ENCODE data around the gene FRAT1.

DNA sequence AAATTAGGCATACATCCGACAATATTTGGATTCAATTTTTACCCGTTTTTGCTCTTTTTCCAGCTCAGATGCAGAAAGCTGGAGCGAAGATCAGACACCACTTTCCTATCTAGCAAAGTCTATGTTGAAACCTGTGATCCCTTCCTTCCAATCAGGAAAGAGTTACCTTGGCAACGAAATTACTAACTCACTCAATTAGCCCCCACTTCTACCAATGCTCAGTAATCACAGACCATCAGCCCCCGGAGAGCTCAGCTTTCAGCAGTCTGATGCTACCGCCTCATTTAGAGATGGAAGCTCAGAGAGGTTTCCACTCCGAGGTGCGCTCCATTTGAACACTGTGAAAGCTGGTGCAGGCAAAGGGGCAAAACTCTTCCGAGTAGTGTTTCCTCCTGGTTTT is 6.7 kb downstream of the FRAT1 start:
- no peak for TF ChIP-seq AKNA (CRISPR knock-in tag; IDR thresholded peaks at IDR 0.05; ENCODE audit: borderline replicate concordance)
- no peak for TF ChIP-seq BHLHE40 (IDR thresholded peaks at IDR 0.05; ENCODE audit: low read length)
- no peak for TF ChIP-seq HNRNPH1 (optimal IDR thresholded peaks at IDR 0.05; ENCODE audit: low read depth, low read length)
- TF ChIP-seq ZFX (CRISPR knock-in tag; IDR thresholded peaks at IDR 0.05; ENCODE audit: low read depth), result no peak
- TF ChIP-seq TAF1 (CRISPR knock-in tag; IDR thresholded peaks at IDR 0.05), result no peak
- TF ChIP-seq CEBPZ (IDR thresholded peaks at IDR 0.05; ENCODE audit: low read length), result no peak
- TF ChIP-seq TEAD2 (CRISPR knock-in tag; IDR thresholded peaks at IDR 0.05), result no peak
- TF ChIP-seq ZNF180 (CRISPR knock-in tag; IDR thresholded peaks at IDR 0.05; ENCODE audit: borderline replicate concordance, low read depth), result no peak
- no peak for TF ChIP-seq CTCF (CRISPR knock-in tag; IDR thresholded peaks at IDR 0.05)
- no peak for TF ChIP-seq ZNF280B (CRISPR knock-in tag; IDR thresholded peaks at IDR 0.05; ENCODE audit: borderline replicate concordance)
- TF ChIP-seq DNMT1 (CRISPR knock-in tag; IDR thresholded peaks at IDR 0.05), result no peak
- TF ChIP-seq ZNF260 (CRISPR knock-in tag; IDR thresholded peaks at IDR 0.05; ENCODE audit: borderline replicate concordance, low read depth), result no peak
- TF ChIP-seq ZBTB21 (CRISPR knock-in tag; IDR thresholded peaks at IDR 0.05), result no peak

Data from HepG2 (cell line).